ENCODE measurements around the gene WSCD2. TPM values are rescaled to one million over a fixed set of nuclear protein-coding genes. Genes with fewer than 3 reads are reported as not detected.
A peak's percentile ranks its signal among the peaks of the same experiment; 100 is the strongest.

The WSCD2 gene
- total RNA-seq, 1 experiment from 2014 or later, result 0.06 TPM

DNA sequence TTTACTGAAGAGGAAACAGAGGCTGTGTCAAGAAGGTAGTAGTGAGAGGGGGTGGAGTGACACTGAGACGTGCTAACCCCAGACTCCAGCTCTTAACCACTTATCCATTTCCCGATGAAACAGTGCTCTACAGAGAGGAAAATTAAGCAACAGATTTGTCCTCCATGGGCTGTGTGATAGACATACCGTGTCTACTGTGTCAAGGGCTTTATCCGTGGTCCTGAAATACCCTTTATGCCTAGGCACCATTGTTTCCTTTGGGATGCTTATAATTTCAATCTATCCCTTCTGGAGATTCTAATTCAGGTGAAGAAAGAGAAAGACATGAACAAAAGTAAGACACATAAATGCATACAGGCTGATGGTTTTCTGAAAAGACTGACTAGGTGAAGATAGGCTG is 138.4 kb downstream of the WSCD2 start:
- no peak for DNase-seq (ENCODE audit: low read depth)

DNA sequence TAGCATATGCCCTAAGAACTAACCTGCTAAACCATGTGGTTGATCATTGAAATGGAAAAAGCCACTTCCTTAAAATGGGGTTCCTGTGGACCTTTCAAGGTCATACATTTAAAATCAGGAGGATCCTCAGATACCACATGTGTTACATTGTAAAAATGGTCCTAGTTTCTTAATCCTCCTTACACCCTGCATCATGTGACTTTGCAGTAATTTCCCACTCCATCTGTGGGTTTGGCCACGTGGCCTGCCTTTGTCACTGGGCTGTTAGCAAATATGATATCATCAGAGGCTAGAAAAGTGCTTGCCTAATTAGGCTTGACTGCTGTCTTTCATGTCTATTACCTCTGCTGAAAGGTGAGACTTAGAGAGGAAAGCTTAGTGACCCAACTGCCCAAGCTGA is 139.3 kb downstream of the WSCD2 start:
- DNase-seq (ENCODE audit: low read depth), result no peak

DNA sequence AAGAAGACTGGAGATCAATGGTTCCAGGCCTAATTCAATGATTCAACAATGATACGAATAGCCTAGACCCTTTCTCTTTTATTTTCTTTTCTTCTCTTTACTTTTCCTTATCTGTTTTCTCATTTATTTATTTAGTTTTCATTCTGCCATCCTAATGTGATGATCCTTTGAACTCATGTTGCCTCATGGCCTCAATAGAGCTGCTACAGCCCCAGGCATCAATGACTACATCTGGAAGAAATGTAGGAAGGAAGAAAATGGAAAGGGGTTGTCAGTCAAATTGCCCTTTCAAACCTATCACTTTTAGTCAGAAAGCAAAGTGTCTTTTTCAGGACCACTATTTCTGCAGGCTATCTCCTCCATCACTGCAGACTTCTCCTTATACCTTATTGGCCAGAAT is 140.1 kb downstream of the WSCD2 start:
- no peak for DNase-seq (ENCODE audit: low read depth)

DNA sequence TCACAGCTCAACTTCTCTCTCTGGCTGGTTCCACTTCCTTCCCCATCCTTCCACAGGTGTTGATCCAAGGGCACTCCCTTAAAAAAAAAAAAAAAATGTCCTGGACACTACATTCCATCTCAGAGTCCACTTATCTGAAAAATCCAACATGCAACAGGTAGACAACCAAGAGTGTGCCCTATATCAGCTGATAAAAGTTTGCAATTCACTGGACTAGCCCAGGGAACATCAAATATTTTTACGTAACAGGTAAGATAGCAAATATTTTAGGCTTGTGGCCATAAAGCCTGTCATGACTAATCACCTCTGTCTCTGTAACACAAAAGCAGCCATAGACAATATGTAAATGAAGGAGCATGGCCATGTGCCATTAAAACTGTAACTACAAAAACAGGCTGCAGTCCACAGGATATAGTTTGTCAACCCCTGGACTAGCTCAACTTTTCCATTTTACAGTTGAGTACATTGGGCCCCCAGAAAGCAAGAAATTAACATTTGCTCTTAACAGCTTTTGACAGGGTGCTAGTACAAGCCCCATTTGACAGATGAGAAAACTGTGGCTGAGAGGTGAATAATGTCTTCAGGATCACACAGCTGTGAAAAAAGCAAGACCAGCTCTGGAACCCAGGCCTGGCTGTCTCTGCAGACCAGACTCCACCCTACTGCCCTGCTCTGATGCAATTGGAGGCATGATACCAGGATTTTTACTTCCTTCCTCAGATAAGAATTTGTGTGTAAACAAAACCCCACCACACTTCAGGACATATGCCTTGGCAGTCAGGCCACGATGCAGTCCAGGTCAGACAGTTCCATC is 141.2 kb downstream of the WSCD2 start:
- no peak for DNase-seq (ENCODE audit: low read depth)

DNA sequence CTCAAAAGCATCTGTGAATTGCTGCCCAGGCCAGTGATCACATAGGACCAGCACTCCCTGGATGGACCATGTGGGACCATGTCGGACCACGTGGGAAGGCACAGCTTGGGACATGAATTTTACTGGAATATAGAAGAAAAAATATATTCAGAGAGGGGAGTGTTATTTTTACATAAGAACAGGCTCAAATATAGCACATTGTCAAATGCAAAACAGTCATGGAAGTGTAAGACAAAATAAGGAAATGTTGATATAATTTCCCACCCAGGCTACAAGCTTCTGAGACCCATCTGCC is 141.7 kb downstream of the WSCD2 start:
- no peak for DNase-seq (ENCODE audit: low read depth)

DNA sequence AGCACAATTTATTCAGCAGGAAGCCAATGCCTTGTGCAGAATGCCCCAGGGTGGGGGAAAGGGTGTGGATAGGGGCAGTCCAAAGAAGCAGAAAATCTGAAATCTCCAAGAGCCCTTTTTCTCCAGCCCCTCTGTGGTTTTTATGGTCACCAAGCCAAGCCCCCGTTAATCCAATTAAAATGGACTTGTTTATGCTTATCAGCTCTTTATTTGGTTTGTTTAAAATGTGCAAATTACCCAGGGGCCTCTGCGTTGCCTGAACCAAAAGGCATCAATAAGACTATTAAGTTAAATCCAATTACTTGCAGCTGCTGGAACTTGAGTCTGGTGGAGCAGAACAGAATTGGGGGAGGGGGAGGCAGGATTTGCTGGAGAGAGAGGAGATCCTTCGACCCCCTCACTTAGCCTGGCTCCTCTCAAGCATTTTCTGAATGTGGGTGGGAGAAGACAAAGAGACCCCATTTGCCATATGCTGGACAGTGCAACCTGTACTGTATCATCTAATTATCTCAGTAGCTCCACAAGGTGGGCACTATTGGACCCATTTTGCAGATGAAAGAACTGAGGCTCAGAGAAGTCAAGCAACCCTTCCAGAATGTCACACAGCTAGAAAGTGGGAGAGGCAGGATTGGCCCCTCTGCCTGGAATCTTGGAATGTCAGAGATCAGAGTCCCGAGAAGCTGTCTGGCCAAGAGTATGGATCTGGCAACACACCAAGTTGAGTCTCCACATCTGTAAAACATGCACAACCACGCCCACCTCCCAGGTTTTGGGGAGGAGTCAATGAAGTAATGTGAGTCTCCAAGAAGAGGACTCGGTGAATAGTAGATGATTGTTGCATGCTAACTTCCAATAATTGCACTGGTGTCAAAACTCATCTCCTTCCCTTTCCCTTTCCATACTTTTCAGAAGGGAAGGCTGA is 143.1 kb downstream of the WSCD2 start:
- no peak for DNase-seq (ENCODE audit: low read depth)

DNA sequence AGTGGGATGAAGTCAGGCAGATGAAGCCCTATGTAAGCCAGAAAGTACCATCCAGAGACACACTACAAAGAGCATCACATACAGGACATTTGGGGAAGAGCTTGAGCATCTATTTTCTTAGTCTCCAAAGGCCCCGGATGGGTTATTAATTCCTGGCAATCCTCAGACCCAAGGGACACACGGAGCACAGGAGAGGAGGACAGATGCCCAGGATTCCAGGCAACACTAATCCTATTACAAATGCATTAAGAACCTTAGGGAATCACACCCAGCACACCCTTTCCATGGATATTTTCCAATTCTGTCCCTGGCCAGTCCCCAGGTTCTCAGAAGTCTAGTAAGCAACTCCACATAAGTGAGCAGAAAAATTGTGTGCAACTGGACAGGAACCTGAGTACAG is 144.1 kb downstream of the WSCD2 start:
- no peak for DNase-seq (ENCODE audit: low read depth)

DNA sequence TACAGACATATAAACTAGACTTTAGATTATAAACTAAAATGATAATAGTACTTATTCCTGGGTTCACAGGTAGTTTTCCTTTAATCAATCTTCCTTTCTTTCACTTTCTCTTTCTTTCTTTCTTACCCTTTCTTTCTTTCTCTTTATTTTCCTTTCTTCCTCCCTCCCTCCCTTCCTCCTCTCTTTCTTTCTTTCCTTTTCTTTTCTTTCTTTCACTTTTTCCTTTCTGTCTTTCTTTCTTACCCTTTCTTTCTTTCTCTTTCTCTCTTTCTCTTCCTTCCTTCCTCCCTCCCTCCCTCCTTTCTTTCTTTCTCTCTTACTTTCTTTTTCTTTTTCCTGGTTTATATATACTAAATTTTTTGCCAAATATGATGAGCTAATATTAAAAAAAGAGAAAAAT is 148.5 kb downstream of the WSCD2 start:
- no peak for DNase-seq (ENCODE audit: low read depth)

DNA sequence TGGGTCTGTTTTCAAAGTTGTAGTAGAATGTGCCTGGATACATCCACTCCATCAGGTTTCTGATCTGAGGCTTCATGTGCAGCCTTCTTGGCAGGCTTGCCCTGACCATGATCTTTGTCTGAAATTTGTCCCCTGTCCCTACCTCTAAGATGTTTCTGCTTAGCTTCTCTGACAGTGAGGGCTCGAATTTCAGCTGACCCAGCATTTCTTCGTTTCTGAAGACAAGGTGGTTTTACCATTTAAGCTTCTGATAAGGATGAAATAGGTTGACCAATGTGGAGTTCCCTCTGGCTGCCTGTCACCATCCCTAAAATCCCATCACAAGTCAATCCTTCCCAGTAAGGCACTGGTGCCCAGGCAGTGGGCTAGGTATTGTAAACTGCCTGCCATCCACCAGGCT is 153.1 kb downstream of the WSCD2 start:
- no peak for DNase-seq (ENCODE audit: low read depth)

DNA sequence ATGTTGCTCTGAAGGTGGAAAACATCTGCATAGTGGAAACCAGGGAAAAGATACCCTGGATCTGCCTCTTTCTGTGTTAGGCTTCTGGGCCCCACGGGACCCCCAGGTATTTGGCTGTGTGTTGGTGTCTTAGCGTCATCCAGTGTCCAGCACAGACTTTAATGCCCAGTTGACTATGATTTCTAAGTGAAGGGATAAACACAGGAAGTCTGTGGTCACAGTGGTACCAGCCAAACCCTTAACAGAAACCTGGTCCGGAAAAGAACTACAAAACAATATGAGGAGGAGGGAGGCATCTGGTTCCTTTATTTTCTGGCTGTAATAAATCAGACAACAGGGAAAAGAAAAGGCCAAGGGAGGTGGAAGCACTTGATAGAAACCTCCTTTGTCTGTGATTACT is 153.6 kb downstream of the WSCD2 start:
- DNase-seq (ENCODE audit: low read depth), result peak; percentile 17

DNA sequence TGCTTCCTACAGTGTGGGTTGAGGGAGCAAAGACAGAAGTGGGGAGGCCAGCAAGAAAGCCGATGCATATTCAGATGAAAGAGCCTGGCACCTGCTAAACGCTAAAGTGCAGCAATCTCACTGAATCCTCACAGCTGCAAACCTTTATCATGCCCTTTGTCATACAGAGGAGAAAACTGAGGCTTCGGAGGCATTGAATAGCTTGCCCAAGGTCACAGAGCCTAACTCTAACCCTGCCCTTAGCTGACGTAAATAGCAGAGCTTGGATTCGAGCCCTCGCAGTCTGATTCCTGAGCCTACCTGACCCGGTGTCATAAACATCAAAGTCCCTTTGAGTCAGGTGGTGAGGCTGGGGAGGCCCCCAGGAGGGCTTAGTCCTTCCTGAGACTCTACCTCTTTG is 155.1 kb downstream of the WSCD2 start:
- DNase-seq (ENCODE audit: low read depth), result no peak

DNA sequence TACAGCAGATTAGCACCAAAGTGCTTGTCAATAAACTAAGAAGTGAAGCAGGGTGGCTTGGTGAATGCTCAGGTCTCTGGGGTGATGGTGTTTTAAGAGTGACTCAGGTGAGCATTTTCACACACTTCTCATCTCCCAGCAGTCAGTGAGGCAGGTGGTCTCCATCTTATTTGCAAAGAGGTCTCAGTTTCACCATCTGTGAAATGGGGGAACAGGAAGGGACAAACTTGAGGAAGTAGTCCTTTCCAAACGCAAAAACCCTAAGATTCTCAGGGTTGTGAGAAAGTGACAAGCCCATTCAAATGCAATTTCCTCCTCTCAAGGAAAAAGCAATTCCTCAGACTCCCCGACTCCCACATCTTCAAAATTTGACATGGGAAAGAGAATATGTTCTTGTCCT is 155.9 kb downstream of the WSCD2 start:
- DNase-seq (ENCODE audit: low read depth), result no peak

DNA sequence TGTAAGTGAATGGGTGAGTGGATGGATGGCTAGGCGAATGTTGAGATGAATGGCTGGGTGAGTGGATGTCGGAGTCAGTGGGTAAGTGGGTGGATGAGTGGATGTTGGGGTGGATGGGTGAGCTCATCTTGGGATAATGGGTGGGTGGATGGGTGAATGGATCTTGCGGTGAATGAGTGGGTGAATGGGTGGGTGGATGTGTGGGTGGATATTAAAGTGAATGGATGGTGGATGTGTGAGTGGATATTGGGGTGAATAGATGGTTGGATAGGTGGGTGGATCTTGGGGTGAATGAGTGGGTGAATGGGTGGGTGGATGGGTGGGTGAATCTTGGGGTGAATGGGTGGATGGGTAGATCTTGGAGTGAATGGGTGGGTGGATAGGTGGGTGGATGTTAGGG is 158.1 kb downstream of the WSCD2 start:
- DNase-seq (ENCODE audit: low read depth), result no peak

DNA sequence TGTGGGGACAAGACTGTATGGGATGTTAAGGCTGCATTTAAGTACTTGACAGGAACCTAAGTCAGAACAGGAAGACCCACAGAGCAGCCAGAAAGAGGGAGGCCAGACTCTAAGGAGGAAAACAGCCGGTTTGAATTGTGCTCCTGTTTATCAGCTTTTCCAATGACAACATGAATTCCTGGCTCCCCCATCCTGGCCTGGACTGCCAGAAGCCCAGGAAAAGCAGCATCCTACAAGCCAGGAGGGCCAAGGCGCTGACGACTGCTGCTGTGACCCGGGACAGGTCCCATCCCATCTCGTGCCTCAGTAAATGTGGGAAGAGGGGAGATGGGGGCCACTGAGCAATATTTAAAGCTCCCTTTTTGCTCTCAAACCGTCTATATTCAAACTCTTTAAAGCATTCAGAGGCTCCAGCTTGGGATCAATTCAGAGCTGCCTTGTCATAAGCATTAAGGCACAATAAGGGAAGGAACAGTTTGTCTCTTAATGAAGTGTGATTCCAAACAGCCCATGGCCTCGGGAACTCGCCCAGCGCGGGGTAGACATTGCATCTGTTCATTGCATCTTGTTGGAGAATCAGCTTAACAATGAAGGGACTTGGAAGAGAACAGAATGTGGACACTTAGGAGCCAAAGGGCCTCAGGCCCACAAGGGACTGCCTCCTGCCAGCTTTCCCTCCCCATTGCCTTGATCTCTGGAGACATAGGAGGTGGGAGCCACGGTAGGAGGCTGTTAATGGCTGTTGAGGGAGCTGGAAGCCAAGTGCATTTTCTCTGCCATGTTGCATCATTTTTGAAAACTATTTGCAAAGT is 160.5 kb downstream of the WSCD2 start:
- DNase-seq (ENCODE audit: low read depth), result no peak

DNA sequence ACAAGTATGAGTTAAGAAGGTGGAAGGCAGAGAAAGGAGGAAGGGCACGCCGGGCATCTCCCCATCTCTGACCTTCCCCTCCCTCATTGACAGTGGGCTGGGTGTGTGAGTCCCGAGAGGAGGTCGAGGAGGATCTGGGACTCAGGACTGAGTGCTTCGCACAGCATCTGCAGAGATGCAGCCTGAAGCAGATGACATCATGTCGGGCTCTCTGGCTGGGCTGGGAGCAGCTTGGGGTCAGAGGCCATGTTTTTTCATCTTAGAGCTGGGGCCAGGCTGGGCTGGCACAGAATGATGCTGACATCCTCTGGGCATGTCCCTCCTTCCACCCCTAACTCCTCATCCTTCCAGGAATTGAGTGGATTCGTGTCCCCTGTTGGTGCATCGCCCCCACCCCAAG is 166.6 kb downstream of the WSCD2 start:
- no peak for DNase-seq (ENCODE audit: low read depth)

DNA sequence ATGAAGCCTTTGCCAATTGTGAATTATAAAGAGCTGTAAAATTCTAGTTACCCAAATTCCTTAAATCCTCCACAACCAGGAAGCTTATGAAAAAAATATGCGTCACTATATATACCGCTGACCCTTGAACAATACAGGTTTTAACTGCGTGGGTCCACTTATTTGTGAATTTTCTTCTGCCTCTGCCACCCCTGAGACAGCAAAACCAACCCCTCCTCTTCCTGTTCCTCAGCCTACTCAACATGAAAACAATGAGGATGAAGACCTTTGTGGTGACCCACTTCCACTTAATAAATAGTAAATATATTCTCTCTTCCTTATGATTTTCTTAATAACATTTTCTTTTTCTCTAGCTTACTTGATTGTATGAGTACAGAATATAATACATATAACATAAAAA is 167.9 kb downstream of the WSCD2 start:
- no peak for DNase-seq (ENCODE audit: low read depth)

DNA sequence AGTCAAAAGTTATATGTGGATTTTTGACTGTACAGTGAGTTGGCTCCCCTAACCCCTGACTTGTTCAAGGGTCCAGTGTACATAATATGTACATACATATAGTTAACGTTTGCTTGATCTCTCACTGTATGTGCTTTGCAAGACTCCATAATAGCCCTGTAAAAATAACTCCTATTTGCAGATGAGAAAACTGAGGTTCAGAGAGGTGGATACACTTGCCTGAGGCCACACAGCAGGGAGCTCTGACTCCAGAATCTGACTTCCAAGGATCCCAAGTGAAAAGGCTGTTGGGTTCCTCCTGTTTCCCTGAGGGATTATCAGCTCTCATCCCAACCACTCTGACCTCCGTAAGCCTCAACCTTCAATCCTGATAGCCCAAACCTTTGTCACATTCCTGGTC is 168.3 kb downstream of the WSCD2 start:
- DNase-seq (ENCODE audit: low read depth), result no peak

DNA sequence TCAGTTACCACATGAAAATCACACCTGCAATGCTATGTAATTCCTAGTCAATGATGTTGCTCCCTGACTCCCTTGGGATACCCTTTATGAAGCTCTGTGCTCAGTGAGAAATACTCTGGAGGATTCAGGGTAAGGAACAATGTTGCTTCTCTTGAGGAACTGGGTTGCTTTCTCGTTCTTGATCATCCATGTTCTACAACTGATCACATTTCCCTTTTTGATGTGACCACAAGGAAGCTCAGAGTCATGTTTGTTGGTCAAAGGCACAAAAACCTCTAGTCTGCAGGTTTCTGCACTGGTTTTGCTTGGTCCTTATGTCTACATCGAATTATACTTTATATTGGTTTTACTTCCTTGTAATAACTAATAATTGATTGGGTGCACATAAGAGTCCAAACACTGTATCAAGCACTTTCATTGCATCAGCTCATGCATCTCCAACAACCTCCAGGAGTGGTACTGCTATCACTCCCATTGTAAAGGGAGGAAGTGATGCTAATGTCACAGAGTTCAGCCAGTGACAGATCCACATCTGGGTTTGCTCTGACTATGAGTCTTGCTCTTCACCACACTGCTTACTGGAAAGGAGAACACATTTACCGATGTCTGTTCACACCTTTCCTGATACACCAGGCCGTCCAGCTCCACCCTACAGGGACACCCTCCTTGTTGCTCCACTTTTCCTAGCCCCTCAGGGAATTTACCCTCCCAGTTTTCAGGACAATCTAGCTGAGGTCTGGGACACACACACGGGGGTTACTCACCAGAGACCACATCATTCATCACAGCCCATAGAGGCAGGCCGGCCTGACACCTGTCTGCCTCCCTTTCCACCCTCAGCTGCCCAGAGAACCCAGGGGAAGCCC is 169.0 kb downstream of the WSCD2 start:
- DNase-seq (ENCODE audit: low read depth), result no peak

DNA sequence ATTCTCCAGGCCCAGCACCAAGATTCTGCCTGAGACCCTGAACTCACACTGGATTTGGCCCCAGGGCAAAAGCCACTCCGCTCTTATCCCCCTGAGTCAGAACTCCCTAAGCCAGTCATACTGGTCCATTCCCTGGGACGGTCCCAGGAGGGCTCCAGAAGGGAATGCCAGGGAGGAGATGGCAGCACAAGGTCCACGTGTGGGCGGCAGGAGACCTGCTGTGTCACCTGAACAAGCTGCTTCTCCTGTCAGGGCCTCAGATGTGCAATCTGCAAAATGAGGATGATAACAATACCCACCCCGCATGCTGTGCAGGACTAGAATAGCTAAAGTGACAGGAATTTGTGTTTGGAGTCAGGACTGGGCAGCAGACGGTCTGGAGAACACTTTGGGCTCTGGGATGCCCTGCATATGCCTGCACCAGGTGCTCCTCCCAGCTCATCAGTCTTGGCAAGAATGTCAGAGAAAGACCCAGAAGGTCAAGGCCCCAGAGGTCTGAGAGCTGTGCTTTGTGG is 169.7 kb downstream of the WSCD2 start:
- DNase-seq (ENCODE audit: low read depth), result no peak

DNA sequence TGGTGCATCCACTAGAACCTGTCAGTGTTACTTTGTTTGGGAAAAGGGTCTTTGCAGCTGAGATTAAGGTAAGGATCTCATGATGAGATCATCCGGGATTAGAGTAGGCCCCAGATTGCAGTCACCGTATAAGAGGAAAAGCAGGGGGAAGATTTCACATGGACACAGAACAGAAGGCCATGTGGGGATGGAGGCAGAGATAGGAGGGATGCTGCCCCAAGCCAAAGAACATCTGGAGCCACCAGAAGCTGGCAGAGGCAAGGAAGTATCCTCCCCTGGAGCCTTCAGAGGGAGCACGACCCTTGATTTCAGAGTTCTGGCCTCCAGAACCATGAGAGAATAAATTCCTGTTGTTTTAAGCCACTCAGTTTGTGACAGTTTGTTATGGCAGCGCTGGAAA is 170.4 kb downstream of the WSCD2 start:
- no peak for DNase-seq (ENCODE audit: low read depth)

Measured in Daoy (cell line).